ENCODE measurements around the gene SHB.

DNA sequence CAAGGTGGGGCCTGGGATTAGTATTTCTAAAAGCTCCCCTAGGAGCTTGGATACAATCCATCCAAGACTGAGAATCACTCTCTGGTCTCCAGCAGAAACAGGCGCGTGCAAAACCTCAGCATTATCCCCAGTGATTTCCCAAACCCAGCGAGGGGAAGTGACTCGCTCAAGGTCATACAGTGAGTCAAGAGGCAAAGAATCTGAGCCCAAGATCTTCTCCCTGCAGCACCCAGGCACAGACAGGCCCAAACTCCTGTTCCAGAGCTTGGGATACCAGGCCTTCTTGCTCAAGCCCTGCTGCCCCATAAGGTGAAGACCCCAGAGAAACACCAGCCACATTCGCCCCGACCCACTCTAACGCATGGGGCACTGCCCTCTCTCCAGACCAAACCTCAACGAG is 33.2 kb downstream of the SHB start:
- TF ChIP-seq EZH2 (IDR thresholded peaks at IDR 0.05; ENCODE audit: low read length, missing control alignments) = no peak
- TF ChIP-seq, protein P1, sequence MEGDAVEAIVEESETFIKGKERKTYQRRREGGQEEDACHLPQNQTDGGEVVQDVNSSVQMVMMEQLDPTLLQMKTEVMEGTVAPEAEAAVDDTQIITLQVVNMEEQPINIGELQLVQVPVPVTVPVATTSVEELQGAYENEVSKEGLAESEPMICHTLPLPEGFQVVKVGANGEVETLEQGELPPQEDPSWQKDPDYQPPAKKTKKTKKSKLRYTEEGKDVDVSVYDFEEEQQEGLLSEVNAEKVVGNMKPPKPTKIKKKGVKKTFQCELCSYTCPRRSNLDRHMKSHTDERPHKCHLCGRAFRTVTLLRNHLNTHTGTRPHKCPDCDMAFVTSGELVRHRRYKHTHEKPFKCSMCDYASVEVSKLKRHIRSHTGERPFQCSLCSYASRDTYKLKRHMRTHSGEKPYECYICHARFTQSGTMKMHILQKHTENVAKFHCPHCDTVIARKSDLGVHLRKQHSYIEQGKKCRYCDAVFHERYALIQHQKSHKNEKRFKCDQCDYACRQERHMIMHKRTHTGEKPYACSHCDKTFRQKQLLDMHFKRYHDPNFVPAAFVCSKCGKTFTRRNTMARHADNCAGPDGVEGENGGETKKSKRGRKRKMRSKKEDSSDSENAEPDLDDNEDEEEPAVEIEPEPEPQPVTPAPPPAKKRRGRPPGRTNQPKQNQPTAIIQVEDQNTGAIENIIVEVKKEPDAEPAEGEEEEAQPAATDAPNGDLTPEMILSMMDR (conservative IDR thresholded peaks at IDR 0.05 in 1 of 2, IDR thresholded peaks at IDR 0.05 in 1 of 2; ENCODE audit: low read depth in 1 of 2, low read length in 2 of 2) = no peak
